Lower lobe of right lung (tissue), 2 donors: ENCODE data around the gene CUEDC1. TPM values are rescaled to one million over a fixed set of nuclear protein-coding genes. Genes with fewer than 3 reads are reported as not detected.

Experiments
- ATAC-seq, 2 donors: fragments of 200-7000 bp; cut with Tn5 transposase; one replicate each; pipeline ENCODE4 v1.9.1; 2020 to 2022; ENCODE audit warnings: mild to moderate bottlenecking in 2 of 2, moderate library complexity in 2 of 2
- DNase-seq: peaks from one replicate; pipeline ENCODE4 v3.0.0-alpha.2; 2020
- H3K27ac ChIP-seq: fragments of 200-600 bp; one replicate; pipeline ENCODE4 v1.8.0; 2022
- H3K27me3 ChIP-seq: fragments of 200-600 bp; one replicate; pipeline ENCODE4 v1.8.0; 2022; ENCODE audit warnings: low read depth
- H3K36me3 ChIP-seq: fragments of 200-600 bp; one replicate; pipeline ENCODE4 v1.8.0; 2022; ENCODE audit warnings: mild to moderate bottlenecking
- H3K4me1 ChIP-seq: fragments of 200-600 bp; one replicate; pipeline ENCODE4 v1.8.0; 2022
- H3K4me3 ChIP-seq: fragments of 200-600 bp; one replicate; pipeline ENCODE4 v1.8.0; 2022; ENCODE audit warnings: mild to moderate bottlenecking
- H3K9me3 ChIP-seq: fragments of 200-600 bp; one replicate; pipeline ENCODE4 v1.8.0; 2022
- CTCF ChIP-seq: fragments of 200-600 bp; IDR thresholded peaks from one replicate; pipeline ENCODE4 v1.8.0; 2022; ENCODE audit warnings: antibody characterized with exemption, mild to moderate bottlenecking
- intact Hi-C: fragments of 100-400 bp; cut with DNase I; formaldehyde crosslinking; loops from one replicate; pipeline ENCODE4 v1.11.0; 2022
- total RNA-seq: library from RNA; stranded (reverse); fragmentation: NEBNext Ultra II Directional; extraction: Animal tissue kit (Norgen Biotek cat#: 25700); gene quantifications from one replicate; pipeline ENCODE4 v1.2.1, GENCODE V29; 2021
- donor health status: DM: no; HTN: yes; CAD: no; lungs with severe emphysema.

CUEDC1 gene
- total RNA-seq, 1 donor from 2014 or later: 42.8 TPM

- TF ChIP-seq CTCF: no peak
- H3K4me1 ChIP-seq: peaks cover 86% of the 10 kb centered on the region
- H3K36me3 ChIP-seq: no peaks in the 10 kb centered on the region
- intact Hi-C loops: loop anchor here (10.0 kb wide), 1 partner anchor 96 kb away; no protein-coding TSS in a partner anchor
- H3K9me3 ChIP-seq: no peaks in the 10 kb centered on the region
- peak; percentile 84 for DNase-seq
- H3K4me3 ChIP-seq: no peak overlapping the region
- ATAC-seq: peak; percentile 61 to 79
- no peaks in the 10 kb centered on the region for H3K27me3 ChIP-seq
- H3K27ac ChIP-seq: peak overlapping the region; percentile 83
These were observed 56.5 kb downstream of the CUEDC1 start for GRCh38 chr17:57898487-57899311.

- H3K4me1 ChIP-seq: peaks cover 84% of the 10 kb centered on the region
- peak; percentile 48 for DNase-seq
- no peaks in the 10 kb centered on the region for H3K9me3 ChIP-seq
- ATAC-seq: no peak
- no peaks in the 10 kb centered on the region for H3K27me3 ChIP-seq
- H3K27ac ChIP-seq: peak overlapping the region; percentile 95
- intact Hi-C loops: loop anchor here (10.0 kb wide), 1 partner anchor 99 kb away; no protein-coding TSS in a partner anchor
- no peak for TF ChIP-seq CTCF
- H3K4me3 ChIP-seq: no peak overlapping the region
- no peaks in the 10 kb centered on the region for H3K36me3 ChIP-seq
These were observed 59.7 kb downstream of the CUEDC1 start for GRCh38 chr17:57895382-57896060.

- ATAC-seq: no peak
- intact Hi-C loops: loop anchor here (10.0 kb wide), 1 partner anchor 100 kb away; no protein-coding TSS in a partner anchor
- Histone ChIP-seq H3K4me3 (no peak overlapping the region), H3K36me3 (no peaks in the 10 kb centered on the region), H3K4me1 (peaks cover 84% of the 10 kb centered on the region), H3K27me3 (no peaks in the 10 kb centered on the region), H3K9me3 (no peaks in the 10 kb centered on the region), H3K27ac (peak overlapping the region; percentile 95)
- DNase-seq: no peak
- no peak for TF ChIP-seq CTCF
These were observed 60.4 kb downstream of the CUEDC1 start for GRCh38 chr17:57894848-57895247.

- DNase-seq (peak; percentile 92), ATAC-seq (peak; percentile 94)
- Histone ChIP-seq H3K4me3 (peak overlapping the region; percentile 39), H3K4me1 (peaks cover 73% of the 10 kb centered on the region), H3K27me3 (no peaks in the 10 kb centered on the region), H3K9me3 (no peaks in the 10 kb centered on the region), H3K27ac (peak overlapping the region; percentile 95), H3K36me3 (no peaks in the 10 kb centered on the region)
- intact Hi-C loops: loop anchor here (10.0 kb wide), 1 partner anchor 102 kb away; no protein-coding TSS in a partner anchor
- peak; percentile 24 for TF ChIP-seq CTCF
These were observed 62.2 kb downstream of the CUEDC1 start for GRCh38 chr17:57892820-57893595.
